ENCODE measurements around the gene LURAP1L.

Gene LURAP1L

DNA sequence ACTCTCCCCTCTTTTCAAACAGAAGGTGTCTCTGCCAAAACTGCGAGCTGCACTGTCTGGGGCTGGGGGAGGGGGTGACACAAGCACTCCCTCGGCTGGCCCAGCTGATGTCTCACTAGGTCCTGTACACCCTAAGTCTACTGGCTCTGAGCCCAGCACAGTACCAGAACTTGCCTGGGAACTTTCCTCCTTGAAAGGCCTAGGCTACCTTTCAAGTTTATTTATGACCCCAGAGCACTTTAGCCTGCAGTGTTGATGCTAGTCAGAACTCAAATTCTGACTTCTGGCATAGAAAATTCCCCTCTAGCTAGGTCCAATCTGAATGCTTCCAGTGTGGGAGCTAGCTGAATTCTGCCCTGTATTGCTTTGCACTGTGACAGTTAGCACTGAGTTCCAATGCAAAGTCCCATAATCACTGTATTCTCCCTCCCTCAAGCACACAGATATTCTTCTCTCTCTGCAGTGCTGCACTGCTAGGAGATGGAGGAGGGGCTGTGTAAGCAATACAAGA lies 10.5 kb downstream of the LURAP1L start:
- H3K27me3 ChIP-seq (replicated peaks; ENCODE audit: control insufficient read depth, insufficient read depth, low read length), result no peaks in the 10 kb centered on the region
- no peak for TF ChIP-seq CTCF (IDR thresholded peaks at IDR 0.05; ENCODE audit: insufficient read depth, low read length, poor library complexity, severe bottlenecking)
- H3K36me3 ChIP-seq (ENCODE audit: control insufficient read depth, insufficient read depth, low read length), result no peaks in the 10 kb centered on the region
- no peak for DNase-seq (ENCODE audit: extremely low read depth, insufficient read length)
- no peak overlapping the region for H3K4me3 ChIP-seq (replicated peaks; ENCODE audit: low read depth, low read length)

- H3K4me3 ChIP-seq (replicated peaks; ENCODE audit: low read depth, low read length), result no peak overlapping the region
- no peak for DNase-seq (ENCODE audit: extremely low read depth, insufficient read length)
- no peaks in the 10 kb centered on the region for H3K27me3 ChIP-seq (replicated peaks; ENCODE audit: control insufficient read depth, insufficient read depth, low read length)
- H3K36me3 ChIP-seq (ENCODE audit: control insufficient read depth, insufficient read depth, low read length), result no peaks in the 10 kb centered on the region
- TF ChIP-seq CTCF (IDR thresholded peaks at IDR 0.05; ENCODE audit: insufficient read depth, low read length, poor library complexity, severe bottlenecking), result no peak
Measured at GRCh38 chr9:12785941-12786340, 11.1 kb downstream of the LURAP1L start.

DNA sequence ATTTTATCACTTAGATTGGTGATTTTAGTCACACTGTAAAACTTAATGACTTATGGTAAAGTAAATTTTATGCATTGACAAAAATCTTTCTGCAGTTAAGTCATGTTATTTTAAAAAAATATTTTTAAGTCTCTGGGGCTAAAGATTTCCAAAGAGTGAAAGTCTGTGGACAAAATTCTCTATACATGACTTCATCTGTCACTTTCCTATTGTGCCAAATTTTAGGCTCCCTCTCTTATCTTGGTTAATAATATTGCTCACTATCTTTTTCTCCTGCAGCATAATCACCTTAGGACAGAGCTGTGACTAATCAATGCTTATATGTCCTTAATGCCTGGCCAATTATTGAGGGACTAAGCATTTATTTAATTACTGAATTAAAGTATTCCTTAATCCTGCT lies 15.2 kb downstream of the LURAP1L start:
- Histone ChIP-seq H3K4me3 (replicated peaks; ENCODE audit: low read depth, low read length) (no peak overlapping the region), H3K36me3 (ENCODE audit: control insufficient read depth, insufficient read depth, low read length) (no peaks in the 10 kb centered on the region), H3K27me3 (replicated peaks; ENCODE audit: control insufficient read depth, insufficient read depth, low read length) (no peaks in the 10 kb centered on the region)
- TF ChIP-seq CTCF (IDR thresholded peaks at IDR 0.05; ENCODE audit: insufficient read depth, low read length, poor library complexity, severe bottlenecking), result no peak
- no peak for DNase-seq (ENCODE audit: extremely low read depth, insufficient read length)

DNA sequence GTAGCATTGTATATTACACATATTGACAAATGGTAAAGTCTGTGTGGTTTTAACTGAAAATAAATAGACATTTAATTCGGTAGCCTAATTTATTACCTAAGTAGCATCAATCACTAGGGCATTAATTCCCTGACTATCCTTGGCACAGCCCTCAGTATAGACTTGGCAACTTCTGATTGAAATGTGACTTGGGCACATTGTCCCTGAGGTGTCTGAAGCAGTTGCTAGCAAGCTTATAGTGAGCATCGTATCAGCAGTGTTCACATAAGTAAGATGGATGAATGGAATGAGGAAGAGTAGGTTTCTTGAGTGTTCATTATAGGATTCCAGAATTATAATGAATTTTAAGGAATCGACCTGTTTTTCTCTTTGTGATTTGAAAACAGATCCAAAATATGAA lies 16.1 kb downstream of the LURAP1L start:
- no peaks in the 10 kb centered on the region for H3K27me3 ChIP-seq (replicated peaks; ENCODE audit: control insufficient read depth, insufficient read depth, low read length)
- no peak for DNase-seq (ENCODE audit: extremely low read depth, insufficient read length)
- H3K36me3 ChIP-seq (ENCODE audit: control insufficient read depth, insufficient read depth, low read length), result no peaks in the 10 kb centered on the region
- no peak for TF ChIP-seq CTCF (IDR thresholded peaks at IDR 0.05; ENCODE audit: insufficient read depth, low read length, poor library complexity, severe bottlenecking)
- no peak overlapping the region for H3K4me3 ChIP-seq (replicated peaks; ENCODE audit: low read depth, low read length)

- H3K4me3 ChIP-seq (replicated peaks; ENCODE audit: low read depth, low read length), result no peak overlapping the region
- no peaks in the 10 kb centered on the region for H3K36me3 ChIP-seq (ENCODE audit: control insufficient read depth, insufficient read depth, low read length)
- no peak for TF ChIP-seq CTCF (IDR thresholded peaks at IDR 0.05; ENCODE audit: insufficient read depth, low read length, poor library complexity, severe bottlenecking)
- H3K27me3 ChIP-seq (replicated peaks; ENCODE audit: control insufficient read depth, insufficient read depth, low read length), result no peaks in the 10 kb centered on the region
- DNase-seq (ENCODE audit: extremely low read depth, insufficient read length), result no peak
Measured at GRCh38 chr9:12794101-12794799, 19.4 kb downstream of the LURAP1L start.

Measured in GM06990 (cell line).